ACC112 (cell line): ENCODE results near the gene UPP1.

Experiments
- H2AFZ ChIP-seq: fragments of 200-600 bp; sonication (generic); one replicate; pipeline ENCODE4 v1.6.0; 2017; ENCODE audit warnings: antibody characterized with exemption, low read length; ENCODE audit not compliant: unreplicated experiment
- H3K27ac ChIP-seq: fragments of 200-600 bp; sonication (generic); 2 replicates; pipeline ENCODE4 v1.5.1; 2014; ENCODE audit warnings: low read depth, mild to moderate bottlenecking, antibody characterized with exemption, low read length, moderate library complexity
- H3K27me3 ChIP-seq: fragments of 200-600 bp; sonication (generic); 2 replicates; pipeline ENCODE4 v1.6.1; 2014; ENCODE audit warnings: mild to moderate bottlenecking, antibody characterized with exemption, low read length, moderate library complexity, mixed read lengths; ENCODE audit not compliant: insufficient read depth
- H3K36me3 ChIP-seq: fragments of 200-600 bp; sonication (generic); 2 replicates; pipeline ENCODE4 v1.6.1; 2016; ENCODE audit warnings: mild to moderate bottlenecking, antibody characterized with exemption, low read length, moderate library complexity, mixed read lengths; ENCODE audit not compliant: insufficient read depth
- H3K4me1 ChIP-seq: fragments of 200-600 bp; sonication (generic); one replicate; pipeline ENCODE4 v1.6.1; 2016; ENCODE audit warnings: low read length, mixed read lengths; ENCODE audit not compliant: insufficient read depth, unreplicated experiment, control insufficient read depth
- H3K4me3 ChIP-seq: fragments of 200-600 bp; sonication (generic); 2 replicates; pipeline ENCODE4 v1.5.1; 2014; ENCODE audit warnings: mild to moderate bottlenecking, low read depth, low read length
- H3K79me2 ChIP-seq: fragments of 200-600 bp; sonication (generic); one replicate; pipeline ENCODE4 v1.6.0; 2016; ENCODE audit warnings: low read length; ENCODE audit not compliant: control insufficient read depth, unreplicated experiment, insufficient read depth

The UPP1 gene

GRCh38 chr7:48099781-48100180, 10.7 kb downstream of the UPP1 start:
- H3K4me1 ChIP-seq, result peaks cover 33% of the 10 kb centered on the region
- no peak overlapping the region for H2AFZ ChIP-seq
- no peak overlapping the region for H3K4me3 ChIP-seq
- peaks cover 8% of the 10 kb centered on the region for H3K79me2 ChIP-seq
- no peaks in the 10 kb centered on the region for H3K27me3 ChIP-seq
- peaks cover 27% of the 10 kb centered on the region for H3K36me3 ChIP-seq
- H3K27ac ChIP-seq, result no peak overlapping the region

GRCh38 chr7:48101352-48101751, 12.3 kb downstream of the UPP1 start:
- H3K36me3 ChIP-seq, result peaks cover 27% of the 10 kb centered on the region
- H3K79me2 ChIP-seq, result peaks cover 8% of the 10 kb centered on the region

GRCh38 chr7:48101968-48102367, 12.9 kb downstream of the UPP1 start:
- peaks cover 12% of the 10 kb centered on the region for H3K4me1 ChIP-seq
- no peak overlapping the region for H3K27ac ChIP-seq
- H2AFZ ChIP-seq, result no peak overlapping the region
- H3K4me3 ChIP-seq, result no peak overlapping the region
- peaks cover 6% of the 10 kb centered on the region for H3K79me2 ChIP-seq
- no peaks in the 10 kb centered on the region for H3K27me3 ChIP-seq
- peaks cover 27% of the 10 kb centered on the region for H3K36me3 ChIP-seq

More at GRCh38 chr7:48101352-48101751, 12.3 kb downstream of the UPP1 start:
- no peaks in the 10 kb centered on the region for H3K27me3 ChIP-seq
- H3K4me1 ChIP-seq, result peaks cover 18% of the 10 kb centered on the region
- no peak overlapping the region for H3K4me3 ChIP-seq
- H2AFZ ChIP-seq, result no peak overlapping the region
- no peak overlapping the region for H3K27ac ChIP-seq

- Histone ChIP-seq H2AFZ (no peak overlapping the region), H3K4me3 (no peak overlapping the region), H3K27me3 (no peaks in the 10 kb centered on the region), H3K4me1 (peaks cover 6% of the 10 kb centered on the region), H3K79me2 (peaks cover 6% of the 10 kb centered on the region), H3K36me3 (peaks cover 27% of the 10 kb centered on the region), H3K27ac (no peak overlapping the region)
Measured at GRCh38 chr7:48102530-48102929, 13.5 kb downstream of the UPP1 start.

GRCh38 chr7:48105045-48105444, 16.0 kb downstream of the UPP1 start:
- H3K4me1 ChIP-seq, result no peaks in the 10 kb centered on the region
- no peak overlapping the region for H2AFZ ChIP-seq
- peaks cover 1% of the 10 kb centered on the region for H3K79me2 ChIP-seq
- H3K27ac ChIP-seq, result no peak overlapping the region
- H3K27me3 ChIP-seq, result no peaks in the 10 kb centered on the region
- peaks cover 26% of the 10 kb centered on the region for H3K36me3 ChIP-seq
- no peak overlapping the region for H3K4me3 ChIP-seq

- Histone ChIP-seq H3K36me3 (peaks cover 16% of the 10 kb centered on the region), H2AFZ (no peak overlapping the region), H3K27me3 (no peaks in the 10 kb centered on the region), H3K79me2 (no peaks in the 10 kb centered on the region), H3K27ac (no peak overlapping the region), H3K4me3 (no peak overlapping the region), H3K4me1 (peaks cover 3% of the 10 kb centered on the region)
Measured at GRCh38 chr7:48106906-48107659, 18.0 kb downstream of the UPP1 start.

GRCh38 chr7:48107926-48108472, 18.9 kb downstream of the UPP1 start:
- Histone ChIP-seq H3K36me3 (peaks cover 11% of the 10 kb centered on the region), H2AFZ (no peak overlapping the region), H3K79me2 (no peaks in the 10 kb centered on the region), H3K27ac (no peak overlapping the region), H3K4me1 (peaks cover 12% of the 10 kb centered on the region), H3K27me3 (no peaks in the 10 kb centered on the region), H3K4me3 (no peak overlapping the region)

- H3K79me2 ChIP-seq, result no peaks in the 10 kb centered on the region
- peaks cover 12% of the 10 kb centered on the region for H3K4me1 ChIP-seq
- peaks cover 4% of the 10 kb centered on the region for H3K36me3 ChIP-seq
- H3K27me3 ChIP-seq, result no peaks in the 10 kb centered on the region
- no peak overlapping the region for H3K27ac ChIP-seq
- no peak overlapping the region for H3K4me3 ChIP-seq
- H2AFZ ChIP-seq, result no peak overlapping the region
Measured at GRCh38 chr7:48108959-48109847, 20.1 kb downstream of the UPP1 start.

- H2AFZ ChIP-seq, result no peak overlapping the region
- no peaks in the 10 kb centered on the region for H3K79me2 ChIP-seq
- no peak overlapping the region for H3K4me3 ChIP-seq
- no peaks in the 10 kb centered on the region for H3K27me3 ChIP-seq
- H3K27ac ChIP-seq, result no peak overlapping the region
- H3K4me1 ChIP-seq, result peaks cover 12% of the 10 kb centered on the region
- peaks cover 4% of the 10 kb centered on the region for H3K36me3 ChIP-seq
Measured at GRCh38 chr7:48109848-48110663, 21.0 kb downstream of the UPP1 start.

- peaks cover 12% of the 10 kb centered on the region for H3K4me1 ChIP-seq
- peaks cover 4% of the 10 kb centered on the region for H3K36me3 ChIP-seq
- no peak overlapping the region for H3K27ac ChIP-seq
- H3K4me3 ChIP-seq, result no peak overlapping the region
- no peaks in the 10 kb centered on the region for H3K79me2 ChIP-seq
- H2AFZ ChIP-seq, result no peak overlapping the region
- no peaks in the 10 kb centered on the region for H3K27me3 ChIP-seq
Measured at GRCh38 chr7:48110868-48111267, 21.8 kb downstream of the UPP1 start.
